Thoracic aorta (tissue), 2 donors: Measurements from ENCODE around the gene NTRK3. TPM values are rescaled to one million over a fixed set of nuclear protein-coding genes. Genes with fewer than 3 reads are reported as not detected.

ENCODE experiments used
- ATAC-seq: fragments of 150-250 bp; one replicate; pipeline ENCODE4 v1.8.0; 2017; ENCODE audit warnings: low read depth; ENCODE audit not compliant: insufficient number of reproducible peaks, low FRiP score
- DNase-seq: peaks from one replicate; pipeline ENCODE4 v3.0.0-alpha.2; 2020; ENCODE audit warnings: low spot score
- H3K27ac ChIP-seq, 2 donors: fragments of 200-600 bp; sonication (generic); 1 replicate in 1 of 2; 2 replicates in 1 of 2; pipeline ENCODE4 v1.5.1; 2016; ENCODE audit warnings: mild to moderate bottlenecking in 2 of 2, moderate library complexity in 2 of 2
- H3K27me3 ChIP-seq: fragments of 200-600 bp; sonication (generic); replicated peaks from 2 replicates; pipeline ENCODE4 v1.6.0; 2016; ENCODE audit warnings: mild to moderate bottlenecking; ENCODE audit not compliant: insufficient read depth
- H3K36me3 ChIP-seq: fragments of 200-600 bp; sonication (generic); one replicate; pipeline ENCODE4 v1.5.1; 2016
- H3K4me1 ChIP-seq, 2 donors: fragments of 200-600 bp; sonication (generic); 1 replicate in 1 of 2; 2 replicates in 1 of 2; pipeline versions ENCODE4 v1.5.1 to v1.6.0; 2016; ENCODE audit warnings: low read depth in 2 of 2, mild to moderate bottlenecking in 1 of 2; ENCODE audit not compliant: control insufficient read depth in 1 of 2
- H3K4me3 ChIP-seq: fragments of 200-600 bp; sonication (generic); 2 replicates; pipeline ENCODE4 v1.5.1; 2016; ENCODE audit warnings: mild to moderate bottlenecking
- H3K9me3 ChIP-seq: fragments of 200-600 bp; sonication (generic); 2 replicates; pipeline ENCODE4 v1.5.1; 2016
- CTCF ChIP-seq: fragments of 200-600 bp; sonication (generic); IDR thresholded peaks from one replicate; pipeline ENCODE4 v1.5.1; 2019; ENCODE audit warnings: antibody characterized with exemption
- total RNA-seq, 2 donors: library from RNA; depleted of rRNA; stranded (reverse); fragments of >200 nt; gene quantifications; one replicate each; pipeline versions ENCODE4 v1.1.0 to v1.2.3, GENCODE V29; 2016

Gene NTRK3
- total RNA-seq, 2 donors from 2014 or later: 84.9 to 87.3 TPM

- no peak for TF ChIP-seq CTCF
- Histone ChIP-seq H3K9me3 (no peaks in the 10 kb centered on the region), H3K4me1 (peaks cover 0 to 5% of the 10 kb centered on the region in 2 donors), H3K36me3 (no peaks in the 10 kb centered on the region), H3K27me3 (no peaks in the 10 kb centered on the region), H3K4me3 (no peak overlapping the region), H3K27ac (no peak overlapping the region)
- DNase-seq (no peak), ATAC-seq (no peak)
Measured at GRCh38 chr15:87939848-87940457, 316.6 kb downstream of the NTRK3 start.

GRCh38 chr15:87938031-87938430, 318.5 kb downstream of the NTRK3 start:
- H3K27me3 ChIP-seq: no peaks in the 10 kb centered on the region
- DNase-seq (no peak), ATAC-seq (no peak)
- peaks cover 0 to 5% of the 10 kb centered on the region in 2 donors for H3K4me1 ChIP-seq
- H3K27ac ChIP-seq: no peak overlapping the region
- H3K36me3 ChIP-seq: no peaks in the 10 kb centered on the region
- H3K9me3 ChIP-seq: no peaks in the 10 kb centered on the region
- H3K4me3 ChIP-seq: no peak overlapping the region
- no peak for TF ChIP-seq CTCF

- ATAC-seq: no peak
- H3K27ac ChIP-seq: no peak overlapping the region
Measured at GRCh38 chr15:87935583-87935982, 321.0 kb downstream of the NTRK3 start.

GRCh38 chr15:87931584-87931983, 325.0 kb downstream of the NTRK3 start:
- no peak overlapping the region for H3K27ac ChIP-seq
- TF ChIP-seq CTCF: no peak
- ATAC-seq (no peak), DNase-seq (no peak)
- H3K36me3 ChIP-seq: peaks cover 3% of the 10 kb centered on the region
- no peak overlapping the region for H3K4me3 ChIP-seq
- no peaks in the 10 kb centered on the region for H3K9me3 ChIP-seq
- H3K4me1 ChIP-seq: peaks cover 0 to 5% of the 10 kb centered on the region in 2 donors
- no peaks in the 10 kb centered on the region for H3K27me3 ChIP-seq

More at GRCh38 chr15:87935583-87935982, 321.0 kb downstream of the NTRK3 start:
- Histone ChIP-seq H3K27me3 (no peaks in the 10 kb centered on the region), H3K4me3 (no peak overlapping the region), H3K36me3 (no peaks in the 10 kb centered on the region), H3K4me1 (peaks cover 0 to 5% of the 10 kb centered on the region in 2 donors), H3K9me3 (no peaks in the 10 kb centered on the region)
- TF ChIP-seq CTCF: no peak
- no peak for DNase-seq

- H3K36me3 ChIP-seq: peaks cover 5% of the 10 kb centered on the region
- no peaks in the 10 kb centered on the region for H3K4me1 ChIP-seq
- no peak overlapping the region for H3K27ac ChIP-seq
- no peaks in the 10 kb centered on the region for H3K9me3 ChIP-seq
- DNase-seq: no peak
- no peak overlapping the region for H3K4me3 ChIP-seq
- H3K27me3 ChIP-seq: no peaks in the 10 kb centered on the region
- TF ChIP-seq CTCF: no peak
- no peak for ATAC-seq
Measured at GRCh38 chr15:87930457-87930856, 326.1 kb downstream of the NTRK3 start.
